WTC11 (cell line): ENCODE results near the gene SMAD5. TPM values are rescaled to one million over a fixed set of nuclear protein-coding genes. Genes with fewer than 3 reads are reported as not detected.

ENCODE experiments used
- ATAC-seq: fragments of 200-7000 bp; cut with Tn5 transposase; 2 replicates; pipeline ENCODE4 v1.10.0; 2021; ENCODE audit warnings: mild to moderate bottlenecking, moderate library complexity
- CTCF ChIA-PET: fragments of 300-600 bp; sonication (Branson Sonifier 250); formaldehyde crosslinking; loops from one replicate; lab custom pipeline; 2021; ENCODE audit warnings: antibody characterized with exemption; lab: Charles Lee
- POLR2A ChIA-PET: fragments of 350-600 bp; sonication (Branson Sonifier 250); formaldehyde crosslinking; loops from one replicate; lab custom pipeline; 2021; ENCODE audit warnings: antibody characterized with exemption; lab: Charles Lee
- DNase-seq: peaks from one replicate; pipeline ENCODE4 v3.0.0; 2021; ENCODE audit warnings: low spot score
- H3K27ac Mint-ChIP-seq: 2 replicates; pipeline ENCODE4 v1.8.0; 2021; ENCODE audit warnings: mixed read lengths
- H3K27me3 Mint-ChIP-seq: 2 replicates; pipeline ENCODE4 v1.8.0; 2021; ENCODE audit warnings: low read depth, mild to moderate bottlenecking, moderate library complexity, mixed read lengths
- H3K36me3 Mint-ChIP-seq: 2 replicates; pipeline ENCODE4 v1.8.0; 2021; ENCODE audit warnings: mixed read lengths
- H3K4me1 Mint-ChIP-seq: 2 replicates; pipeline ENCODE4 v1.8.0; 2022; ENCODE audit warnings: mixed read lengths
- H3K4me3 Mint-ChIP-seq: 2 replicates; pipeline ENCODE4 v1.8.0; 2021; ENCODE audit warnings: mild to moderate bottlenecking, moderate library complexity, mixed read lengths
- H3K9me3 Mint-ChIP-seq: 2 replicates; pipeline ENCODE4 v1.8.0; 2021; ENCODE audit warnings: mixed read lengths
- E2F5 ChIP-seq: sonication (generic); formaldehyde crosslinking; IDR thresholded peaks from 2 replicates; pipeline ENCODE4 v1.8.1; 2022; ENCODE audit warnings: mild to moderate bottlenecking, moderate library complexity, missing genetic modification reagents
- FOXP1 ChIP-seq: sonication (generic); formaldehyde crosslinking; IDR thresholded peaks from 2 replicates; pipeline ENCODE4 v1.8.0; 2022; ENCODE audit warnings: missing genetic modification reagents, mild to moderate bottlenecking, moderate library complexity, borderline replicate concordance
- FOXP4 ChIP-seq: sonication (generic); formaldehyde crosslinking; IDR thresholded peaks from 2 replicates; pipeline ENCODE4 v1.8.0; 2022; ENCODE audit warnings: mild to moderate bottlenecking, missing genetic modification reagents
- GABPB1 ChIP-seq: sonication (generic); formaldehyde crosslinking; IDR thresholded peaks from 2 replicates; pipeline ENCODE4 v1.8.1; 2023; ENCODE audit warnings: mild to moderate bottlenecking, missing genetic modification reagents
- JUN ChIP-seq: sonication (generic); formaldehyde crosslinking; IDR thresholded peaks from 2 replicates; pipeline ENCODE4 v1.8.0; 2023; ENCODE audit warnings: mild to moderate bottlenecking, missing genetic modification reagents
- NFYB ChIP-seq: sonication (generic); formaldehyde crosslinking; conservative IDR thresholded peaks from 2 replicates; pipeline ENCODE4 v1.8.0; 2022; ENCODE audit warnings: low read depth, missing genetic modification reagents
- RORB ChIP-seq: fragments of 250-450 bp; sonication (Bioruptor Pico); IDR thresholded peaks from 2 replicates; pipeline ENCODE4 v1.9.0; 2021; ENCODE audit warnings: mild to moderate bottlenecking
- SMAD3 ChIP-seq: sonication (generic); formaldehyde crosslinking; IDR thresholded peaks from 2 replicates; pipeline ENCODE4 v1.8.0; 2022; ENCODE audit warnings: missing genetic modification reagents, mild to moderate bottlenecking, borderline replicate concordance
- SMAD4 ChIP-seq: sonication (generic); formaldehyde crosslinking; IDR thresholded peaks from 2 replicates; pipeline ENCODE4 v1.8.0; 2022; ENCODE audit warnings: mild to moderate bottlenecking, missing genetic modification reagents
- TCF7 ChIP-seq: sonication (generic); formaldehyde crosslinking; IDR thresholded peaks from 2 replicates; pipeline ENCODE4 v1.8.0; 2022; ENCODE audit warnings: mild to moderate bottlenecking, low read depth, missing genetic modification reagents, moderate library complexity
- ZMAT4 ChIP-seq: fragments of 250-450 bp; sonication (Bioruptor Pico); IDR thresholded peaks from 2 replicates; pipeline ENCODE4 v1.9.0; 2021; ENCODE audit warnings: mild to moderate bottlenecking
- ZNF232 ChIP-seq: sonication (generic); formaldehyde crosslinking; IDR thresholded peaks from 2 replicates; pipeline ENCODE4 v1.8.0; 2022; ENCODE audit warnings: mild to moderate bottlenecking, missing genetic modification reagents
- total RNA-seq: library from RNA; stranded (reverse); gene quantifications from 3 replicates; pipeline ENCODE4 v1.2.3, GENCODE V29; 2021
- TF ChIP-seq, protein P1 (sequence below): sonication (generic); formaldehyde crosslinking; IDR thresholded peaks from 2 replicates; pipeline ENCODE4 v1.8.1; 2022; ENCODE audit warnings: low read depth, mild to moderate bottlenecking, moderate library complexity, missing genetic modification reagents, borderline replicate concordance
- TF ChIP-seq, protein P2 (sequence below): sonication (generic); formaldehyde crosslinking; IDR thresholded peaks from 2 replicates; pipeline ENCODE4 v1.8.0; 2023; ENCODE audit warnings: missing genetic modification reagents, mild to moderate bottlenecking, borderline replicate concordance
- TF ChIP-seq, protein P3 (sequence below): fragments of 200-600 bp; IDR thresholded peaks from 2 replicates; pipeline ENCODE4 v1.8.0; 2022; ENCODE audit warnings: antibody characterized with exemption
- TF ChIP-seq, protein P4 (sequence below): sonication (generic); formaldehyde crosslinking; conservative IDR thresholded peaks from 2 replicates; pipeline ENCODE4 v1.8.1; 2022; ENCODE audit warnings: mild to moderate bottlenecking, missing genetic modification reagents
- TF ChIP-seq, protein P5 (sequence below): fragments of 250-450 bp; sonication (Bioruptor Pico); IDR thresholded peaks from 2 replicates; pipeline ENCODE4 v2.1.2; 2022; ENCODE audit warnings: mild to moderate bottlenecking, moderate library complexity
- TF ChIP-seq, protein P6 (sequence below): fragments of 250-450 bp; sonication (Bioruptor Pico); IDR thresholded peaks from 2 replicates; pipeline ENCODE4 v1.9.0; 2021; ENCODE audit warnings: mild to moderate bottlenecking

Gene SMAD5
- total RNA-seq, 1 experiment from 2014 or later, result 65.2 TPM

DNA sequence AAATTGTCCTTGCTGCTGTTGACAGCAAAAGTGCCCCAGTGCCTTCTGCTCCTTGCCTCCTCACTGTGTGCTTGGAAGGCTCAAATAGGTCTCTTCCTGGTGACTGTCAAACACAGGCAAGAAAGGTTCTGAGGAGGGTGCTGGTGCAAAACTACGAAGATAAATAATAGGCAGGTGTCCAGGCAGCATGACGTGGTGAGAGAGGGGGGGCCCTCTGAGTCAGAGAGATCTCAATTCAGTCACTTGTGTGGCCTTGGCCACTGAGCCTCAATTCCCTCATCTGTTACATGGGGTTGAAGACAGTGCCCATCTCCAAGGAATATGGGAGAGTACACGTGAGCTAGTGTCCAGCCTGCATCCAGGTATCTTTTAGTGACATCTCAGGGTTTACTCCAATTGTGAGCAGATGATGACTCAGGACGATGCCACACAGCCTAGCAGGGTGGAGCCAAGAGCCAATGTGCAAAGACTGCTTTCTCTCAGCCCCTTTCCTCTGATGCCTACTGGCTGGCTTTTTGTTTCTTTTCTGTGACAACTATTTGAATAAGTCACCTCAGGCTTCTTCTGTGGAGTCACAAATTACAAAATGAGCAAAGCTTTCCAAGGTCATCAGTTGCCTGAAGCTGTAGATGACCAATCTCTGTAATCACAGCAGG, 90.1 kb downstream of the SMAD5 start:
- Mint-ChIP-seq H3K4me1 (peaks cover 6% of the 10 kb centered on the region), H3K27me3 (peaks cover 42% of the 10 kb centered on the region), H3K27ac (no peak overlapping the region), H3K9me3 (peaks cover 33% of the 10 kb centered on the region), H3K36me3 (peaks cover 21% of the 10 kb centered on the region), H3K4me3 (no peak overlapping the region)
- ATAC-seq (no peak), DNase-seq (no peak)
- ChIA-PET POLR2A (no interaction called here), CTCF (interaction anchor here (1.2 to 1.5 kb wide), 2 partner anchors 11 to 343 kb away, joined by 3 to 5 read pairs; no protein-coding TSS in a partner anchor)
- TF ChIP-seq NFYB (CRISPR knock-in tag) (no peak), RORB (no peak), SMAD3 (CRISPR knock-in tag) (no peak), SMAD4 (CRISPR knock-in tag) (no peak), TCF7 (CRISPR knock-in tag) (no peak), JUN (CRISPR knock-in tag) (no peak), GABPB1 (CRISPR knock-in tag) (no peak), E2F5 (CRISPR knock-in tag) (no peak)
- TF ChIP-seq, protein P1, sequence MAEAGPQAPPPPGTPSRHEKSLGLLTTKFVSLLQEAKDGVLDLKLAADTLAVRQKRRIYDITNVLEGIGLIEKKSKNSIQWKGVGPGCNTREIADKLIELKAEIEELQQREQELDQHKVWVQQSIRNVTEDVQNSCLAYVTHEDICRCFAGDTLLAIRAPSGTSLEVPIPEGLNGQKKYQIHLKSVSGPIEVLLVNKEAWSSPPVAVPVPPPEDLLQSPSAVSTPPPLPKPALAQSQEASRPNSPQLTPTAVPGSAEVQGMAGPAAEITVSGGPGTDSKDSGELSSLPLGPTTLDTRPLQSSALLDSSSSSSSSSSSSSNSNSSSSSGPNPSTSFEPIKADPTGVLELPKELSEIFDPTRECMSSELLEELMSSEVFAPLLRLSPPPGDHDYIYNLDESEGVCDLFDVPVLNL (CRISPR knock-in tag), result no peak
- TF ChIP-seq, protein P2, sequence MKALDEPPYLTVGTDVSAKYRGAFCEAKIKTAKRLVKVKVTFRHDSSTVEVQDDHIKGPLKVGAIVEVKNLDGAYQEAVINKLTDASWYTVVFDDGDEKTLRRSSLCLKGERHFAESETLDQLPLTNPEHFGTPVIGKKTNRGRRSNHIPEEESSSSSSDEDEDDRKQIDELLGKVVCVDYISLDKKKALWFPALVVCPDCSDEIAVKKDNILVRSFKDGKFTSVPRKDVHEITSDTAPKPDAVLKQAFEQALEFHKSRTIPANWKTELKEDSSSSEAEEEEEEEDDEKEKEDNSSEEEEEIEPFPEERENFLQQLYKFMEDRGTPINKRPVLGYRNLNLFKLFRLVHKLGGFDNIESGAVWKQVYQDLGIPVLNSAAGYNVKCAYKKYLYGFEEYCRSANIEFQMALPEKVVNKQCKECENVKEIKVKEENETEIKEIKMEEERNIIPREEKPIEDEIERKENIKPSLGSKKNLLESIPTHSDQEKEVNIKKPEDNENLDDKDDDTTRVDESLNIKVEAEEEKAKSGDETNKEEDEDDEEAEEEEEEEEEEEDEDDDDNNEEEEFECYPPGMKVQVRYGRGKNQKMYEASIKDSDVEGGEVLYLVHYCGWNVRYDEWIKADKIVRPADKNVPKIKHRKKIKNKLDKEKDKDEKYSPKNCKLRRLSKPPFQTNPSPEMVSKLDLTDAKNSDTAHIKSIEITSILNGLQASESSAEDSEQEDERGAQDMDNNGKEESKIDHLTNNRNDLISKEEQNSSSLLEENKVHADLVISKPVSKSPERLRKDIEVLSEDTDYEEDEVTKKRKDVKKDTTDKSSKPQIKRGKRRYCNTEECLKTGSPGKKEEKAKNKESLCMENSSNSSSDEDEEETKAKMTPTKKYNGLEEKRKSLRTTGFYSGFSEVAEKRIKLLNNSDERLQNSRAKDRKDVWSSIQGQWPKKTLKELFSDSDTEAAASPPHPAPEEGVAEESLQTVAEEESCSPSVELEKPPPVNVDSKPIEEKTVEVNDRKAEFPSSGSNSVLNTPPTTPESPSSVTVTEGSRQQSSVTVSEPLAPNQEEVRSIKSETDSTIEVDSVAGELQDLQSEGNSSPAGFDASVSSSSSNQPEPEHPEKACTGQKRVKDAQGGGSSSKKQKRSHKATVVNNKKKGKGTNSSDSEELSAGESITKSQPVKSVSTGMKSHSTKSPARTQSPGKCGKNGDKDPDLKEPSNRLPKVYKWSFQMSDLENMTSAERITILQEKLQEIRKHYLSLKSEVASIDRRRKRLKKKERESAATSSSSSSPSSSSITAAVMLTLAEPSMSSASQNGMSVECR (CRISPR knock-in tag), result no peak
- TF ChIP-seq, protein P3, sequence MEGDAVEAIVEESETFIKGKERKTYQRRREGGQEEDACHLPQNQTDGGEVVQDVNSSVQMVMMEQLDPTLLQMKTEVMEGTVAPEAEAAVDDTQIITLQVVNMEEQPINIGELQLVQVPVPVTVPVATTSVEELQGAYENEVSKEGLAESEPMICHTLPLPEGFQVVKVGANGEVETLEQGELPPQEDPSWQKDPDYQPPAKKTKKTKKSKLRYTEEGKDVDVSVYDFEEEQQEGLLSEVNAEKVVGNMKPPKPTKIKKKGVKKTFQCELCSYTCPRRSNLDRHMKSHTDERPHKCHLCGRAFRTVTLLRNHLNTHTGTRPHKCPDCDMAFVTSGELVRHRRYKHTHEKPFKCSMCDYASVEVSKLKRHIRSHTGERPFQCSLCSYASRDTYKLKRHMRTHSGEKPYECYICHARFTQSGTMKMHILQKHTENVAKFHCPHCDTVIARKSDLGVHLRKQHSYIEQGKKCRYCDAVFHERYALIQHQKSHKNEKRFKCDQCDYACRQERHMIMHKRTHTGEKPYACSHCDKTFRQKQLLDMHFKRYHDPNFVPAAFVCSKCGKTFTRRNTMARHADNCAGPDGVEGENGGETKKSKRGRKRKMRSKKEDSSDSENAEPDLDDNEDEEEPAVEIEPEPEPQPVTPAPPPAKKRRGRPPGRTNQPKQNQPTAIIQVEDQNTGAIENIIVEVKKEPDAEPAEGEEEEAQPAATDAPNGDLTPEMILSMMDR, result no peak

DNA sequence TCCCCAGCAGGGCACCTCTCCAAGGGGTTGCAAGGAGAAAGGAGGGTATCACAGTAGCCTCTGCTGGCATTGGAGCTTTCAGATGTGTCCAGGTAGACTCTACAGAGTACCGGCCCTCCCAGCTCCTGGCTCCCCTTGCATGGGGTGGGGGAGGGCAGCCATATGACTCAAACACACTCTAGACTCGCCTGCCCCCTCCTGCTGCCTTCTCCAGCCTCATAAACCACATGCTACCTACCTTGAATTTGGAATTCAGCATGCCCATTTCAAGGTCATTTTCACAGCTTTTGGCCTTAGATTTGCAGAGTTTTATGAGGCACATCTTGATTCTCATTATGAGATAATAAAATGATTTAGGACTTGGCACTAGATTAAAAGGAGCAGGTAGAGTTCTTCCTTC, 93.2 kb downstream of the SMAD5 start:
- Mint-ChIP-seq H3K27me3 (peaks cover 29% of the 10 kb centered on the region), H3K4me3 (no peak overlapping the region), H3K27ac (no peak overlapping the region), H3K36me3 (peaks cover 8% of the 10 kb centered on the region), H3K4me1 (peaks cover 36% of the 10 kb centered on the region), H3K9me3 (peaks cover 9% of the 10 kb centered on the region)
- POLR2A ChIA-PET, result no interaction called here
- DNase-seq (no peak), ATAC-seq (no peak)
- CTCF ChIA-PET, result no interaction called here
- TF ChIP-seq, protein P4, sequence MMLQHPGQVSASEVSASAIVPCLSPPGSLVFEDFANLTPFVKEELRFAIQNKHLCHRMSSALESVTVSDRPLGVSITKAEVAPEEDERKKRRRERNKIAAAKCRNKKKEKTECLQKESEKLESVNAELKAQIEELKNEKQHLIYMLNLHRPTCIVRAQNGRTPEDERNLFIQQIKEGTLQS (CRISPR knock-in tag), result no peak
- TF ChIP-seq TCF7 (CRISPR knock-in tag) (no peak), ZNF232 (CRISPR knock-in tag) (no peak), FOXP1 (CRISPR knock-in tag) (no peak), SMAD4 (CRISPR knock-in tag) (no peak), ZMAT4 (CRISPR knock-in tag) (no peak), FOXP4 (CRISPR knock-in tag) (no peak)
- TF ChIP-seq, protein P5, sequence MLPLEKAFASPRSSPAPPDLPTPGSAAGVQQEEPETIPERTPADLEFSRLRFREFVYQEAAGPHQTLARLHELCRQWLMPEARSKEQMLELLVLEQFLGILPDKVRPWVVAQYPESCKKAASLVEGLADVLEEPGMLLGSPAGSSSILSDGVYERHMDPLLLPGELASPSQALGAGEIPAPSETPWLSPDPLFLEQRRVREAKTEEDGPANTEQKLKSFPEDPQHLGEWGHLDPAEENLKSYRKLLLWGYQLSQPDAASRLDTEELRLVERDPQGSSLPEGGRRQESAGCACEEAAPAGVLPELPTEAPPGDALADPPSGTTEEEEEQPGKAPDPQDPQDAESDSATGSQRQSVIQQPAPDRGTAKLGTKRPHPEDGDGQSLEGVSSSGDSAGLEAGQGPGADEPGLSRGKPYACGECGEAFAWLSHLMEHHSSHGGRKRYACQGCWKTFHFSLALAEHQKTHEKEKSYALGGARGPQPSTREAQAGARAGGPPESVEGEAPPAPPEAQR (CRISPR knock-in tag), result no peak
- TF ChIP-seq, protein P6, sequence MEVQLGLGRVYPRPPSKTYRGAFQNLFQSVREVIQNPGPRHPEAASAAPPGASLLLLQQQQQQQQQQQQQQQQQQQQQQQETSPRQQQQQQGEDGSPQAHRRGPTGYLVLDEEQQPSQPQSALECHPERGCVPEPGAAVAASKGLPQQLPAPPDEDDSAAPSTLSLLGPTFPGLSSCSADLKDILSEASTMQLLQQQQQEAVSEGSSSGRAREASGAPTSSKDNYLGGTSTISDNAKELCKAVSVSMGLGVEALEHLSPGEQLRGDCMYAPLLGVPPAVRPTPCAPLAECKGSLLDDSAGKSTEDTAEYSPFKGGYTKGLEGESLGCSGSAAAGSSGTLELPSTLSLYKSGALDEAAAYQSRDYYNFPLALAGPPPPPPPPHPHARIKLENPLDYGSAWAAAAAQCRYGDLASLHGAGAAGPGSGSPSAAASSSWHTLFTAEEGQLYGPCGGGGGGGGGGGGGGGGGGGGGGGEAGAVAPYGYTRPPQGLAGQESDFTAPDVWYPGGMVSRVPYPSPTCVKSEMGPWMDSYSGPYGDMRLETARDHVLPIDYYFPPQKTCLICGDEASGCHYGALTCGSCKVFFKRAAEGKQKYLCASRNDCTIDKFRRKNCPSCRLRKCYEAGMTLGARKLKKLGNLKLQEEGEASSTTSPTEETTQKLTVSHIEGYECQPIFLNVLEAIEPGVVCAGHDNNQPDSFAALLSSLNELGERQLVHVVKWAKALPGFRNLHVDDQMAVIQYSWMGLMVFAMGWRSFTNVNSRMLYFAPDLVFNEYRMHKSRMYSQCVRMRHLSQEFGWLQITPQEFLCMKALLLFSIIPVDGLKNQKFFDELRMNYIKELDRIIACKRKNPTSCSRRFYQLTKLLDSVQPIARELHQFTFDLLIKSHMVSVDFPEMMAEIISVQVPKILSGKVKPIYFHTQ, result no peak
